Kidney epithelial cell (primary cell): ENCODE data around the gene ATP8A2. TPM values are rescaled to one million over a fixed set of nuclear protein-coding genes. Genes with fewer than 3 reads are reported as not detected.

ENCODE experiments used
- DNase-seq: peaks from one replicate; pipeline ENCODE4 v3.0.0-alpha.2; 2010; ENCODE audit warnings: low read depth
- H3K27me3 ChIP-seq: 2 replicates; pipeline ENCODE4 v1.6.0; 2011; ENCODE audit warnings: low read length; ENCODE audit not compliant: control insufficient read depth, insufficient read depth
- H3K36me3 ChIP-seq: 2 replicates; pipeline ENCODE4 v1.5.1; 2011; ENCODE audit warnings: low read length; ENCODE audit not compliant: control insufficient read depth, insufficient read depth
- H3K4me3 ChIP-seq: 2 replicates; pipeline ENCODE4 v1.5.1; 2011; ENCODE audit warnings: low read depth, mild to moderate bottlenecking, control low read depth, low read length
- CTCF ChIP-seq: IDR thresholded peaks from 2 replicates; pipeline ENCODE4 v1.5.1; 2011; ENCODE audit warnings: mild to moderate bottlenecking, moderate library complexity, low read length, control low read depth, inconsistent platforms; ENCODE audit not compliant: insufficient read depth, poor library complexity, severe bottlenecking
- total RNA-seq: library from RNA; depleted of rRNA; stranded (reverse); fragments of >200 nt; gene quantifications from 2 replicates; pipeline ENCODE4 v1.2.3, GENCODE V29; 2015

Gene ATP8A2
- total RNA-seq, 1 donor from 2014 or later: 3.8 TPM

GRCh38 chr13:25731536-25731935, 359.8 kb downstream of the ATP8A2 start:
- DNase-seq: no peak
- no peaks in the 10 kb centered on the region for H3K27me3 ChIP-seq
- no peak for TF ChIP-seq CTCF
- no peaks in the 10 kb centered on the region for H3K36me3 ChIP-seq
- H3K4me3 ChIP-seq: no peak overlapping the region

GRCh38 chr13:25732111-25732865, 360.5 kb downstream of the ATP8A2 start:
- DNase-seq: peak; percentile 25
- Histone ChIP-seq H3K27me3 (no peaks in the 10 kb centered on the region), H3K4me3 (no peak overlapping the region), H3K36me3 (no peaks in the 10 kb centered on the region)
- no peak for TF ChIP-seq CTCF

GRCh38 chr13:25733001-25733491, 361.3 kb downstream of the ATP8A2 start:
- Histone ChIP-seq H3K36me3 (no peaks in the 10 kb centered on the region), H3K4me3 (no peak overlapping the region), H3K27me3 (no peaks in the 10 kb centered on the region)
- peak; percentile 71 for DNase-seq
- TF ChIP-seq CTCF: no peak

GRCh38 chr13:25733696-25734435, 362.1 kb downstream of the ATP8A2 start:
- H3K27me3 ChIP-seq: no peaks in the 10 kb centered on the region
- no peak for TF ChIP-seq CTCF
- no peaks in the 10 kb centered on the region for H3K36me3 ChIP-seq
- no peak for DNase-seq
- no peak overlapping the region for H3K4me3 ChIP-seq

- Histone ChIP-seq H3K4me3 (no peak overlapping the region), H3K36me3 (no peaks in the 10 kb centered on the region), H3K27me3 (no peaks in the 10 kb centered on the region)
- TF ChIP-seq CTCF: no peak
- DNase-seq: peak; percentile 44
Observed at GRCh38 chr13:25738342-25739196, 366.8 kb downstream of the ATP8A2 start.
